ENCODE results near the gene NAA50.

The NAA50 gene

GRCh38 chr3:113717818-113718217, 28.2 kb downstream of the NAA50 start:
- Histone ChIP-seq H3K9ac (ENCODE audit: low read depth in 1 of 2, low read length in 2 of 2) (no peak overlapping the region), H3K27me3 (ENCODE audit: control insufficient read depth in 2 of 2, insufficient read depth in 2 of 2, low read length in 2 of 2) (no peaks in the 10 kb centered on the region), H3K27ac (ENCODE audit: low read depth in 2 of 2, low read length in 2 of 2) (no peak overlapping the region), H3K4me1 (ENCODE audit: control insufficient read depth in 2 of 2, insufficient read depth in 2 of 2, low read length in 2 of 2) (no peaks in the 10 kb centered on the region), H3K4me3 (ENCODE audit: low read length in 2 of 2) (no peak overlapping the region), H3K9me3 (ENCODE audit: control insufficient read depth in 2 of 2, low read length in 2 of 2) (no peaks in the 10 kb centered on the region), H3K36me3 (ENCODE audit: control insufficient read depth in 2 of 2, insufficient read depth in 2 of 2, low read length in 2 of 2) (peaks cover 6 to 7% of the 10 kb centered on the region in 2 donors)

GRCh38 chr3:113717308-113717707, 28.7 kb downstream of the NAA50 start:
- H3K27me3 ChIP-seq (ENCODE audit: control insufficient read depth in 2 of 2, insufficient read depth in 2 of 2, low read length in 2 of 2): no peaks in the 10 kb centered on the region
- no peaks in the 10 kb centered on the region for H3K9me3 ChIP-seq (ENCODE audit: control insufficient read depth in 2 of 2, low read length in 2 of 2)
- H3K4me1 ChIP-seq (ENCODE audit: control insufficient read depth in 2 of 2, insufficient read depth in 2 of 2, low read length in 2 of 2): no peaks in the 10 kb centered on the region
- H3K9ac ChIP-seq (ENCODE audit: low read depth in 1 of 2, low read length in 2 of 2): no peak overlapping the region
- H3K4me3 ChIP-seq (ENCODE audit: low read length in 2 of 2): no peak overlapping the region
- no peak overlapping the region for H3K27ac ChIP-seq (ENCODE audit: low read depth in 2 of 2, low read length in 2 of 2)
- peaks cover 6 to 7% of the 10 kb centered on the region in 2 donors for H3K36me3 ChIP-seq (ENCODE audit: control insufficient read depth in 2 of 2, insufficient read depth in 2 of 2, low read length in 2 of 2)

DNA sequence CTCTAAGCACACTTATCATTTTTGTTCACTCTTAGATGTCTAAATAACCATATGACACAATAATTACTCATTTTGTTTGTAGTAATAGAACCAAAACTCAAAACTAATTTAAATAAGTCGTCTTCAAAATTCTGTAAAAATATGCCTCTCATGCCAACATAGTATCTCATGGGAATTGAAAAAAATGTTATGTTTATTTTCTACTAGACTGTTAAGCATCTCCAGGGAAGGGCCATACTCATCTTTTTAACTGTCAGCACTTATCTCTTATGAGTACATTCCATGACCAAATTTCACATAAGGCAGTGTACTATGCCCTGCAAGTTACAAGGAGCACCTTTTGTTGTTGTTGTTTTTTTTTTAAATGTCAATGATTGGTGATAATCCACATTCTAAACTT, 31.3 kb downstream of the NAA50 start:
- no peaks in the 10 kb centered on the region for H3K4me1 ChIP-seq (ENCODE audit: control insufficient read depth in 2 of 2, insufficient read depth in 2 of 2, low read length in 2 of 2)
- no peak overlapping the region for H3K4me3 ChIP-seq (ENCODE audit: low read length in 2 of 2)
- no peaks in the 10 kb centered on the region for H3K27me3 ChIP-seq (ENCODE audit: control insufficient read depth in 2 of 2, insufficient read depth in 2 of 2, low read length in 2 of 2)
- no peaks in the 10 kb centered on the region for H3K9me3 ChIP-seq (ENCODE audit: control insufficient read depth in 2 of 2, low read length in 2 of 2)
- no peak overlapping the region for H3K9ac ChIP-seq (ENCODE audit: low read depth in 1 of 2, low read length in 2 of 2)
- H3K36me3 ChIP-seq (ENCODE audit: control insufficient read depth in 2 of 2, insufficient read depth in 2 of 2, low read length in 2 of 2): no peaks in the 10 kb centered on the region
- H3K27ac ChIP-seq (ENCODE audit: low read depth in 2 of 2, low read length in 2 of 2): no peak overlapping the region

- H3K36me3 ChIP-seq (ENCODE audit: control insufficient read depth in 2 of 2, insufficient read depth in 2 of 2, low read length in 2 of 2): no peaks in the 10 kb centered on the region
- no peak overlapping the region for H3K27ac ChIP-seq (ENCODE audit: low read depth in 2 of 2, low read length in 2 of 2)
- H3K9ac ChIP-seq (ENCODE audit: low read depth in 1 of 2, low read length in 2 of 2): no peak overlapping the region
- no peak overlapping the region for H3K4me3 ChIP-seq (ENCODE audit: low read length in 2 of 2)
- H3K27me3 ChIP-seq (ENCODE audit: control insufficient read depth in 2 of 2, insufficient read depth in 2 of 2, low read length in 2 of 2): no peaks in the 10 kb centered on the region
- H3K9me3 ChIP-seq (ENCODE audit: control insufficient read depth in 2 of 2, low read length in 2 of 2): no peaks in the 10 kb centered on the region
- H3K4me1 ChIP-seq (ENCODE audit: control insufficient read depth in 2 of 2, insufficient read depth in 2 of 2, low read length in 2 of 2): no peaks in the 10 kb centered on the region
These were observed 33.9 kb downstream of the NAA50 start for GRCh38 chr3:113712129-113712528.

GRCh38 chr3:113707835-113708234, 38.2 kb downstream of the NAA50 start:
- Histone ChIP-seq H3K9ac (ENCODE audit: low read depth in 1 of 2, low read length in 2 of 2) (no peak overlapping the region), H3K9me3 (ENCODE audit: control insufficient read depth in 2 of 2, low read length in 2 of 2) (no peaks in the 10 kb centered on the region), H3K36me3 (ENCODE audit: control insufficient read depth in 2 of 2, insufficient read depth in 2 of 2, low read length in 2 of 2) (no peaks in the 10 kb centered on the region), H3K4me3 (ENCODE audit: low read length in 2 of 2) (no peak overlapping the region), H3K4me1 (ENCODE audit: control insufficient read depth in 2 of 2, insufficient read depth in 2 of 2, low read length in 2 of 2) (no peaks in the 10 kb centered on the region), H3K27ac (ENCODE audit: low read depth in 2 of 2, low read length in 2 of 2) (no peak overlapping the region), H3K27me3 (ENCODE audit: control insufficient read depth in 2 of 2, insufficient read depth in 2 of 2, low read length in 2 of 2) (no peaks in the 10 kb centered on the region)

DNA sequence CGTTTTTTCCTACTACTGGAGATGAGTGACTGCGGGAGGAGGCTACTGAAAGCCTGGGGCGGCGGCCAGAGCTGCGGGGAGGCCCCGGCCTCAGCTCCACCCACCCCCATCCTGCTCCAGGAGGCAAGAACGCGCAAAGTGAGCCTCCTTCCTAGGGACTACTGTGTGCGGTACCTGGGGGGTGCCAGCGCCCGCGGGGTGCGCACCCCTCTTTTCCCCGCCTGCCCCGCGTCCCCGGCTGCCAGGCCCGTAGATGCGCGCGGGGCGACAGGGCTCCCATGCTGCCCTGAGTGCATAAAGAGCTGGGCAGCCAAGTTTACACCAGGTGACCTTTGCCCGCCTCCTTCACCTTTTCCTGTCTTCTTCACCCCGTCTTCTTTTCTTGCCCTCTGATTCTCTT, 47.1 kb downstream of the NAA50 start:
- Histone ChIP-seq H3K9ac (ENCODE audit: low read depth in 1 of 2, low read length in 2 of 2) (no peak overlapping the region), H3K4me1 (ENCODE audit: control insufficient read depth in 2 of 2, insufficient read depth in 2 of 2, low read length in 2 of 2) (peaks cover 13 to 27% of the 10 kb centered on the region in 2 donors), H3K27ac (ENCODE audit: low read depth in 2 of 2, low read length in 2 of 2) (peak overlapping the region in 1 of 2 donors; percentile 16), H3K36me3 (ENCODE audit: control insufficient read depth in 2 of 2, insufficient read depth in 2 of 2, low read length in 2 of 2) (no peaks in the 10 kb centered on the region), H3K27me3 (ENCODE audit: control insufficient read depth in 2 of 2, insufficient read depth in 2 of 2, low read length in 2 of 2) (no peaks in the 10 kb centered on the region), H3K9me3 (ENCODE audit: control insufficient read depth in 2 of 2, low read length in 2 of 2) (no peaks in the 10 kb centered on the region), H3K4me3 (ENCODE audit: low read length in 2 of 2) (peak overlapping the region; percentile 28 to 81)

- H3K27me3 ChIP-seq (ENCODE audit: control insufficient read depth in 2 of 2, insufficient read depth in 2 of 2, low read length in 2 of 2): no peaks in the 10 kb centered on the region
- H3K36me3 ChIP-seq (ENCODE audit: control insufficient read depth in 2 of 2, insufficient read depth in 2 of 2, low read length in 2 of 2): no peaks in the 10 kb centered on the region
- peaks cover 13 to 27% of the 10 kb centered on the region in 2 donors for H3K4me1 ChIP-seq (ENCODE audit: control insufficient read depth in 2 of 2, insufficient read depth in 2 of 2, low read length in 2 of 2)
- no peaks in the 10 kb centered on the region for H3K9me3 ChIP-seq (ENCODE audit: control insufficient read depth in 2 of 2, low read length in 2 of 2)
- H3K27ac ChIP-seq (ENCODE audit: low read depth in 2 of 2, low read length in 2 of 2): peak overlapping the region in 1 of 2 donors; percentile 16
- peak overlapping the region in 1 of 2 donors; percentile 81 for H3K4me3 ChIP-seq (ENCODE audit: low read length in 2 of 2)
- H3K9ac ChIP-seq (ENCODE audit: low read depth in 1 of 2, low read length in 2 of 2): peak overlapping the region in 1 of 2 donors; percentile 94
These were observed 47.8 kb downstream of the NAA50 start for GRCh38 chr3:113698213-113698742.

DNA sequence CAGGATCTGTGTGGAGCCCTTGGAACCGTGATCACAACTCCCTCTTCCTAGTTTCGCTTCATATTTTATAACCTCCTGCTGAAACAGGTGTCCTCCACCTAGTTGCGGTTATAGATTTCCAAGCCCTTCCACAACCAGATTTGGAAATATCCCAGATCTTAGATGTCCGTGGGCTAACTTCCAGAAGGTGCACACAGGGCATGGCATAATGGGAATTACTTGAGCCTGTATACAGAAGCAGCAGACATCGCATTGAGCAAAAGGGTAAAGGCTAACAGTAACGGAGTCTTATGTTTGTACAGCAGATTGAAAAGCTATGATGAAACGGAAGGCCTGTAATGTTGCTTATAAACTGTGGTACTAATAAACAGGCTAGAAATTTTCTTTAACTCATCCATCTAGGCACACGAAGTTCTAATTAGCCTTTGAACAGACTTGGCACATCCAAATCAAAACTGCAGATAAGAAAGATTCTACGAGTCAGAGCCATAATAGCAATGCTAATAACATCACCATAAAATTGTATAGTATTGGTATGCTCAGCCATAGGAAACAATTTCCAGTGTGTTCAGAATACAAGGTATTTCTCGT, 48.5 kb downstream of the NAA50 start:
- H3K9me3 ChIP-seq (ENCODE audit: control insufficient read depth in 2 of 2, low read length in 2 of 2): no peaks in the 10 kb centered on the region
- H3K9ac ChIP-seq (ENCODE audit: low read depth in 1 of 2, low read length in 2 of 2): peak overlapping the region; percentile 70 to 94
- H3K36me3 ChIP-seq (ENCODE audit: control insufficient read depth in 2 of 2, insufficient read depth in 2 of 2, low read length in 2 of 2): no peaks in the 10 kb centered on the region
- H3K27ac ChIP-seq (ENCODE audit: low read depth in 2 of 2, low read length in 2 of 2): peak overlapping the region; percentile 81 to 88
- H3K27me3 ChIP-seq (ENCODE audit: control insufficient read depth in 2 of 2, insufficient read depth in 2 of 2, low read length in 2 of 2): no peaks in the 10 kb centered on the region
- peaks cover 13 to 27% of the 10 kb centered on the region in 2 donors for H3K4me1 ChIP-seq (ENCODE audit: control insufficient read depth in 2 of 2, insufficient read depth in 2 of 2, low read length in 2 of 2)
- H3K4me3 ChIP-seq (ENCODE audit: low read length in 2 of 2): peak overlapping the region; percentile 81 to 94

DNA sequence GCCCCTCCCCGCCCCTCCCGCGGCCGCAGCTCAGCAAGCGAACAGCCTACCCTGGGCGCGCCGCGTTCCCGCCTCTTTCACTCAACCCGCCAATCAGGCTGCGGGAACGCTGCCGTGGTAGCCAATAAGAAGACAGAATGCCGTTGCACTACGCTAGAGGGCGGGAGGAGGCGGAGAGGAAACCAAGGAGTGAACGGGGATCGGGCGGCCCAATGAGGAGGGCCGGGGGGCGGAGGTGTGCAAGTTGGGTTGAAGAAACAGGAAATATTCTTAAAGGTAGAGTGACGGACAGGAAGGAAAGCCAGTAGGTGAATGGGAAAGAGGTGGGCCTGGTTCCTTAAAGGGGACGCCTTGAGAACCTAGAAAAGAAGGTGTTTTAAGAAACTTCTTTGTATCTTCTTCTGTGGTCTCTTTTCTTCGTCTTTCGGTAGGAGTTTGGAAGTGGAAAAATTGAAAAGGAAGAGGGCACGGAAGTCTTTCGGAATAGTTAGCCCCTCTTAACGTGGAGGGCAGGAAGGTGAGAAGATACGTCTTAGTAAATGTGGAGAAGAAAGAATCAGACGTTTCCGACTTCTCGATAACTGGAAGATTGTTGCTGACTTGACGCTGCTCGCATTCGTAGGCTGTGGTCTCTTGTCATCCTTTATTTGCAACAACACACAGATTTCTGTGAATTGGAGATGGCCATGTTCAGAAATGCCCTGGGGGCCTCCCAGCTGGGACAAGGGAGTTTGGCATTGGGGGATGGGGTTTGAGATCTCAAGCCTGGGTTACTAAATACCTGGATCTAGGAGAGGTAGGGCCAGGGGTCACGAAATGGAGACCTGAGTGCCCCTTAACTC, 49.2 kb downstream of the NAA50 start:
- H3K9ac ChIP-seq (ENCODE audit: low read depth in 1 of 2, low read length in 2 of 2): peak overlapping the region; percentile 70 to 94
- H3K4me3 ChIP-seq (ENCODE audit: low read length in 2 of 2): peak overlapping the region; percentile 81 to 94
- H3K4me1 ChIP-seq (ENCODE audit: control insufficient read depth in 2 of 2, insufficient read depth in 2 of 2, low read length in 2 of 2): peaks cover 13 to 27% of the 10 kb centered on the region in 2 donors
- H3K9me3 ChIP-seq (ENCODE audit: control insufficient read depth in 2 of 2, low read length in 2 of 2): no peaks in the 10 kb centered on the region
- H3K36me3 ChIP-seq (ENCODE audit: control insufficient read depth in 2 of 2, insufficient read depth in 2 of 2, low read length in 2 of 2): no peaks in the 10 kb centered on the region
- H3K27ac ChIP-seq (ENCODE audit: low read depth in 2 of 2, low read length in 2 of 2): peak overlapping the region; percentile 97
- no peaks in the 10 kb centered on the region for H3K27me3 ChIP-seq (ENCODE audit: control insufficient read depth in 2 of 2, insufficient read depth in 2 of 2, low read length in 2 of 2)
